Kidney capillary endothelial cell (primary cell): ENCODE results near the gene PPP1R14C.

Source experiments
- DNase-seq: peaks from one replicate; pipeline ENCODE4 v3.0.0-alpha.2; 2018; ENCODE audit warnings: low spot score

Gene PPP1R14C

GRCh38 chr6:150271501-150272263 is 128.8 kb downstream of the PPP1R14C start:
- no peak for DNase-seq

DNA sequence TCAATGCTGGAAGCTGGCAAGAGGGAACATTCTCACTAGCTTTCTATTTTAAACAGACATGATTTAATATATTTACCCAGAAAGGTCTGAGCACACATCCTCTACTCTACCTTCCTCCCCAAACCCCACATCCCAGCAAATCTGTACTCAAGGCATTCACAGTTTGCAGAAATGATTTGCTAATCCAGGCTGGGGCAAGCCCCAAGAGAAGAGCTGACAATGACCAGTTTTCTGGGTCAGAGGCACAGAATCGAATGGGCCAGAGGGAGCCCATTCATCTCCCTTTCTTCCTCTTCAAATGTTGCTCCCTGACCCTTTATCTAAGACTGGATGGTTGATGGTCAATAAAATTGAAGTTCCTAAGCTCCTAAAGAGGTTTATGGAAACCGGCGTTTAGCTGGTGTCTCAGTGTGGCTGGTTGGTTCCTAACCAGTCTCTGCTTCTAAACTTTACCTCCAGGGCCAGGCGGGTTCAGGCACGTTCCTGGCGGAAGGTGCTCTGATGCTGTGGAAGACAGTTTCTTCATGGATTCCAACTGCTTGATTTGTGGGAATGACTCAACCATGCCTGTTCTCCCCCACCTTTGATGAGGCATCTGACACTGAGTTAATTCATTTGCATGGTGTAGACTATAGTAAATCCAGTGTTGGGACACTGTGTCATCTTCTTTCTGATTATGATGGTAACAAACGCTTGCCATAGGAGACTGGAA is 129.6 kb downstream of the PPP1R14C start:
- DNase-seq, result no peak

DNA sequence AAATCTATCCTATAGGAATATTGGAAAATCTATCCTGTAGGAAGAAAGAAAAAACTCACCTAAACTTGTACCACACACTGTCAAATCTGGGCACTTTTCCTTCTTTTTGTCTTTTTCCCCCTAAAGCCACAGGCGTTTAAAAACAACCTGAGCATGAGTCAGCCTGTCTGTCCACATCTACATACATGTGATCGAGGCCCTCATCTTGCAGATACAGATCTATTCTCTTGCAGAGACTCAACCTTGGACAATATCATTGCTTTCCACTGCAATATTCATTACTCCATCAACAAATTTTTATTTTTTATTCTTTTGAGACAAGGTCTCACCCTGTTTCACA is 130.1 kb downstream of the PPP1R14C start:
- DNase-seq, result no peak

DNA sequence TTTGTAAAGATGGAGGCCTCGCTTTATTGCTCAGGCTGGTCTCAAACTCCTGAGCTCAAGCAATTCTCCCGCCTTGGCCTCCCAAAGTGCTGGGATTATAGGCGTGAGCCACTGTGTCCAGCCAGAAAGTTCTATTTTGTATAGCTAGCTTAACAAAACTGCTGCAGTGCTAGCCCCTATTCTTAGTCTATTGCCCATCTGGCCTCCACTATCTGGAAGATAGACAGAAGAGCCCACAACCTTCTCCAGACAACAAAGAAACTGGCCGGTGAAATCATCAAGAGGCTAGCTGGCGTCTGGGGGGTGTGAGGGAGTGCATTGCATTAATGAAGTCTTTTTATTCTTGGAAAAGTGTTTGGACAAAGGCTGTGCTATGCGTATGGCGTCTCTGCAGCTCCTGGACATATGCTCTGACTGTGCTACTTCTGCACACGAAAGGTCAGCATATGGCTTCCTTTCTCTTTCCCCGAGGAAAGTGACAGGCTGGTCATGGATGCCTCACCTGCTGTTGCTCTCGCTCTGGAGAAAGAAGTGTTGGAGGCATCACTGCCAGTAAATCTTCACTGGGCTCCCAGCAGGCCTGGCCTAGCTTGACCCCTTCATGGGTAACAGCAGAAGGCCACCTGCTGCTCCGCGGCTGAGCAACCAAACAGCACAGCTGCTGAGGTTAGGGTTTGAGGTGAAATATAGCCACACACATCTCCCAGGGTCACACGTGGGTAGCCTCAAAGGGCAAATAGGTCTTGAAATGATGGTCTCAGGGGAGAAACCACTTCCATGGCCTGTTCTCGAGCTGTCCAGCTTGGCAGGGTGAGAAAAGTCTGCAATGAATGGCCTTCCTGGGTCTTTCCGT is 130.8 kb downstream of the PPP1R14C start:
- no peak for DNase-seq

GRCh38 chr6:150275489-150275888 is 132.6 kb downstream of the PPP1R14C start:
- no peak for DNase-seq

- no peak for DNase-seq
Observed at GRCh38 chr6:150276168-150276936, 133.5 kb downstream of the PPP1R14C start.

DNA sequence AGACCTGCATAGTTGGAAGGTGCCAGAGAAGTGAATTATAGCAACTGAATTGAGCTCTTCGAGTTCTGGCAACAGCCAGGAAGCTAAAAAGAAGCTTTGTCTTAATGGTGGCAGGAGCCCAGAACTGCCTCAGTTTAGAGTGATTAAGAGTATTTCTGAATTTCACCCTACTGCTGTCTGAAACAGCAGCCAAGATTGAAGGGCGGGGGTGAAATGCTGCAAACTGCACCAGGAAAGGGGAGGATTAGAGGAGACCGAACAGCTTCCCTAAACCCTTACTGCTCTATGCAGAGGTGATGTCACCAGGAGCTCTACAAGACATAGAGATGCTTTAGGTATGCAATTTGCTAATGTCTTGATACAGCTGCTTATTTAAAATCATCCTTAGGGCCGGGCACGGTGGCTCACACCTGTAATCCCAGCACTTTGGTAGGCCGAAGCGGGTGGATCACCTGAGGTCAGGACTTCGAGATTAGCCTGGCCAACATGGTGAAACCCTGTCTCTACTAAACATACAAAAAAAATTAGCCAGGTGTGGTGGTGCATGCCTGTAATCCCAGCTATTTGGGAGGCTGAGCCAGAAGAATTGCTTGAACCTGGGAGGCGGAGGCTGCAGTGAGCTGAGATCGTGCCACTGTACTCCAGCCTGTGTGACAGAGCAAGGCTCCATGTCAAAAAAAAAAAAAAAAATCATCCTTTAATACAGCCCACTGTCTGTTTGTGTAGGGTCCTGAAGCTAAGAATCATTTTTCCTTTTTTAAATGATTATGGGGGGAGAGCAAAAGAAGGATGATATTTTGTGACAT is 134.3 kb downstream of the PPP1R14C start:
- DNase-seq, result no peak

- no peak for DNase-seq
Observed at GRCh38 chr6:150279533-150279932, 136.7 kb downstream of the PPP1R14C start.

DNA sequence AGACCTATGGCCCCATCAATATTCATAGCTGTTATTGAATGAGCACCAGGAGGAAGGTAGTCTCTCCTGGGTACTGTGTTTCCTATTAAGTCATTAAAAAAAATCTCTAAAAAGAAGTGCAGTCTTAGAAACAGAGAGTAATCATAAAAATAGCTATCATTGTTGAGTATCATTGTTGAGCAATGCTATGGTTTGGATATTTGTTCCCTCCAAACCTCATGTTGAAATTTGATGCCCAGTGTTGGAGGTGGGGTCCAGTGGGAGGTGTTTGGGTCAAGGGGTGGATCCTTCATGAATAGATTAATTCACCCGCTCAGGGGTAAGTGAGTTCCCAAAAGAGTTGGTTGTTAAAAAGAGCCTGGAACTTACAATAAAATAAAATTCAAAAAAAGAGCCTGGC is 137.9 kb downstream of the PPP1R14C start:
- DNase-seq, result no peak

GRCh38 chr6:150281767-150282166 is 138.9 kb downstream of the PPP1R14C start:
- no peak for DNase-seq

- DNase-seq, result no peak
Observed at GRCh38 chr6:150282806-150283205, 140.0 kb downstream of the PPP1R14C start.

- no peak for DNase-seq
Observed at GRCh38 chr6:150286460-150286859, 143.6 kb downstream of the PPP1R14C start.

GRCh38 chr6:150286912-150287311 is 144.1 kb downstream of the PPP1R14C start:
- DNase-seq, result no peak

DNA sequence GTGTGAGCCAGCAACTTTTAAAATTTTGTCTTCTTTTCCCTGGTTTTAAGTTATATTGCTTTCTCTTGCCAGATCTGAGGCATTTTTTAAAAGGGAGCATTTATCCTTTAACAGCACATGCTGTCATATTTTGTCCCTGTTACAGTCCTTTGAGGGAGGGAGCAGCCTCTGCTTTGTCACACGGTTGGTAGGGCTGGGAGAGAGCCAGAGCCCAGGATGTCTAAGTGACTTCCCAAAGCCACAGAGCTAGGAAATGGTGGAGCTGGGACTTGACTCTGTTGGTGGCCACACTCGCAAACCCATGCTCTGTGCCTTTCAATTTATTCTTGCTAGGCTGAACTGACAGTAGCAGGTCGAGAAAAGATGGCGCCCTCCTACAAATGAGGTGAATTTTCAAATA is 145.6 kb downstream of the PPP1R14C start:
- no peak for DNase-seq

- no peak for DNase-seq
Observed at GRCh38 chr6:150289454-150290071, 146.7 kb downstream of the PPP1R14C start.

DNA sequence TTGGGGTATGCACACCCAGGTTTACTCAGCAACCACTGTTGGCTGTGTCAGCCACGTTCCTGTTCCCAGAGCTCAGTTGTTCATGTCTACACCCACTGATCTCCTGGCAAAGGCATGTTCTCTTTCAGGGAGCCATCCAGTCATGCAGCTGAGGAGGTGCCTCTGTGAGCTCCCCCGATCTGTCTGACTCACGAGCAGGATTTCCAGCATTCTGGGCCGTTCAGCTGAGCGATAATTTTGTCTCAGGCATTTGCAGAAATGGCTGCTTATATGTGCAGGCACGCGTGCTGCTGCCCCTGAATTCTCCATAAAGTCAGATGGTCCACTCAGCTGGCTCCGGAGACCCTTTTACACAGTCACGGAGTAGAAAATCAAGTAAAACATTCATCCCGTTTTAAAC is 147.6 kb downstream of the PPP1R14C start:
- no peak for DNase-seq

- no peak for DNase-seq
Observed at GRCh38 chr6:150291968-150292710, 149.3 kb downstream of the PPP1R14C start.

DNA sequence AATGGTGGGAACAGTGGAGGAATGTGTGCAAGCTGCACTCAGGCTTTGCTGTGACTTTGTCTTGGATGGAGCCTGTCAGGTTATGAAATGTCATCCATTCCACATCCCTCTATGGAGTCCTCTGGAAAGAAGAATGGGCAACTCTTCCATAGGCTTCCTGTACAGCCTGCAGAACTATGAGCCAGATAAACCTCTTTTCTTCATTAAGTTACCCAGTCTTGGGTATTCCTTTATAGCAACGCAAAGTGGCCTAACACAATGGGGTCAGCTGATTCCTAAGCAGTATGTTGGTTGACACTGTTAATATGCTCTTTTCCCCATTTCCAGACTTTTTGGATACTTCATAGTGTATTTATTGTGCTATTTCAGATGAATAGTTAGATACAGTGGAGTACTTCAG is 150.2 kb downstream of the PPP1R14C start:
- DNase-seq, result no peak

DNA sequence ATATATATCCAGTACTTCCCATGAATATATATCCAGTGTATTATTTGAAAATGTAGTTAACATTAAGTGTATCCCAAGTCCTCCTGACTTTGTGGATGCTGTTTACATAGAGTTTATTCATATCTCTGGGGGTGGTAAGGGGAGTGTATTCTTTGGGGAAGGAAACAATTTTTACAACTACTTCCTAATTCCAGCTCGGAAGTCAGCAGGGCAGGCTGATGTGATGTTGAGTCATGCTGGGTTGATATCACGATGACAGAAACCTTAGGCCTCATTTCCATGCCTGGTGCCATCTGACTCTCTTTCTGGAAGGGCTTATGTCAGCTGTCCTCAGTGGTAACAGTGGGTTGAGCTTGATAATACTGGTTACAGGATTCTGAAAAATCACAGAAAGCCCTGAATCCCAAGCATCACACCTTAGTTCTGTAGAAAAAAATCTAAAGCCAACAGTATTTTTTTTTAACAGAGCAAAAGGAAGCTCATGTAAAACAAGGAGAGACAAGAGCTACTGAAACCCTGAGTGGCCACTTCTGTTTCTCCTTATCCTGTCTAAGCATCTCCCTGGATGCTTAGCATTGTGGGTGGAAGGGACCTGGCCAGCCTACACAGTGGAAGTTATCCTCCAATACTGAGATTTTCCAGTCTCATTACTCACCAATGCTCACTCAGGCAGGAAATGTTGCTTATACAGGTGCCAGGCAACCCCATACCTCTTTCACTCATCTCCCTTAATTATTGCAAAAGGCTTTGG is 150.8 kb downstream of the PPP1R14C start:
- DNase-seq, result peak; percentile 76
